Fibroblast of the conjunctiva (primary cell): ENCODE data around the gene SYNM.

Experiments
- DNase-seq: peaks from one replicate; pipeline ENCODE4 v3.0.0-alpha.2; 2010; ENCODE audit warnings: low read depth

SYNM gene

DNA sequence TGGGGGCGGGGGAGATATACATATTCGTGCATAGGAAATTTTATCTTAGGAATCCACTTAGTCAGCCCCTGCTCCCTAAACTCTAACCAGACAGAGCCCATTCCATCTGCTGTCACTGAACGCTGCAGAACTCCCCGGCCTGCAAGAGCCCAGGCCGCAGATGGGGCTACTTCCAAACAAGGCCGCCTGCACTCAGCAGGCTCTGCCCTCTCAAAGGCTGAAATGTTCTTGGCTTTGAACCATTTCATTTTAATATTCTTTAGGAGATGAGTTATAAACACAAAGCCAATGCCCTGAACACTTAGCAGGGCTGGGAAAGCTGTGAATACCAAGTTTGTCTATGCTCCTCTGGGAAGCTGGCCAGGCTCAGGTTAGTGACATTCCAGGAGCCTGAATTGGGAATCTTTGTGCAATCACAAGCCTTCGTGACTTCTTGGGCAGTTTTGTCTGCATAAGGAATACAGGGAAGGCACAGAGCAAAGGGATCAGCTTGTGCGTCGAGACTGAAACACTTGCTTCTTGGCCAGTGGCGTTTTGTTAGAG lies 65.0 kb downstream of the SYNM start:
- no peak for DNase-seq

DNA sequence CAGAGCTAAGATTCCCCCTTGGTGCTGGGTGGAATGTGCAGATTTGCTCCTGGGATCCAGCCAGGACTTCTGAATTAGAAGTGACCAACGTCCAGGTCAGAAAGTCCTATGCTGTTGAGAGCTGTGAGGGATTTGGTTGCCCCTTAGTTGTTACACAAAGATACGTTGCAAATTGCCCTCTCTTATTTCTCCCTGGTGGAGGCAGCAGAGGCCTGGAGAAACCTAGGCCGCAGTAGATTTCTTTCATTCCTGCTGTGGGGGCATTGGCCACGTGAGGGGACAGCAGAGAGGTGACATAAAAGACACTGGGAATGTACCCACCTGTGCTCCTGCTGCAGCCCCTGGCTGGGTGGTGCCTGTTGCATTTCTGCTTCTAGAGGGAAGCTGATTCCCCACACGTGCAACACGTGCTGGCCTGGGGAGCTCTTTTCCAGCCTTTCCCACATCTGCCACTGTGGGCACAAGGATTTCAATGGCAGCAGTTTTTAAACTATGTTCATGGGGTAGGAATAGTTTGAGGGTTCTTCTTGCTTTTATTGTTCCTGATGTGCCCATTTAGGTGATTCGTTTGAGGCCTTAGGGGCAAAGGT lies 65.7 kb downstream of the SYNM start:
- no peak for DNase-seq

DNA sequence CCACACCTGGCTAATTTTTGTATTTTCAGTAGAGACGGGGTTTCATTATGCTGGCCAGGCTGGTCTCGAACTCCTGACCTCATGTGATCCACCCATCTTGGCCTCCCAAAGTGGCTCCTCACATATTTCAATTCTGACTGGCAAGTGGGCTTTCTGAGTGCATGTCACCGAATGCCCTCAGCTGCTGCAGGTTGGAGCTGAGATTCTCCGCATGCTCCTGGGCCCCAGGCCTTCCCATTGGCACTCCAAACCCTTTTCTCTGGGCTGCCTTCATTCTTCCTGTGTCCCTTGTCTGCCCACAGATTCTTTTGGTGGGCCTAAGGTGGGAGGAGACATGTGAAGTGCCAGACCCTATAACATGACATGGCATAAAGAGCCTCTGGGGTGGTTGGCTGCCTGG lies 67.3 kb downstream of the SYNM start:
- no peak for DNase-seq

DNA sequence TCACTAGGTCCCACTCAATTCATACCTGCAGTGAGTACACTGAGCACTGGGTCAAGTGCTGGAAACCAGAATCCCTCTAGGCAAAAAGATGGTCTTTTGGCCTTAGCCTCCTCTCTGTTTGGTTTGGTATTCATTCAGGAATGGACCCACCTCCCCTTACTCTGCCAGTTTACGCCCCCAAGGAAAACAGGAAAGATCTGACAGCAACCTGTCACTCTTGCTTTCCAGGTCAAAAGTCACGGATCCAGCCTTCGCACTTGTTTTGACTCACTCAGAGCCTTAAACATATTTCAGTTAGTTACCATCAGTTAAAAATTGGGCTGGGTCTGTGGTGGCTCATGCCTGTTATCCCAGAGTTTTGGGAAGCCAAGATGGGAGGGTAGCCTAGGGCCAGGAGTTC lies 68.1 kb downstream of the SYNM start:
- DNase-seq: no peak

DNA sequence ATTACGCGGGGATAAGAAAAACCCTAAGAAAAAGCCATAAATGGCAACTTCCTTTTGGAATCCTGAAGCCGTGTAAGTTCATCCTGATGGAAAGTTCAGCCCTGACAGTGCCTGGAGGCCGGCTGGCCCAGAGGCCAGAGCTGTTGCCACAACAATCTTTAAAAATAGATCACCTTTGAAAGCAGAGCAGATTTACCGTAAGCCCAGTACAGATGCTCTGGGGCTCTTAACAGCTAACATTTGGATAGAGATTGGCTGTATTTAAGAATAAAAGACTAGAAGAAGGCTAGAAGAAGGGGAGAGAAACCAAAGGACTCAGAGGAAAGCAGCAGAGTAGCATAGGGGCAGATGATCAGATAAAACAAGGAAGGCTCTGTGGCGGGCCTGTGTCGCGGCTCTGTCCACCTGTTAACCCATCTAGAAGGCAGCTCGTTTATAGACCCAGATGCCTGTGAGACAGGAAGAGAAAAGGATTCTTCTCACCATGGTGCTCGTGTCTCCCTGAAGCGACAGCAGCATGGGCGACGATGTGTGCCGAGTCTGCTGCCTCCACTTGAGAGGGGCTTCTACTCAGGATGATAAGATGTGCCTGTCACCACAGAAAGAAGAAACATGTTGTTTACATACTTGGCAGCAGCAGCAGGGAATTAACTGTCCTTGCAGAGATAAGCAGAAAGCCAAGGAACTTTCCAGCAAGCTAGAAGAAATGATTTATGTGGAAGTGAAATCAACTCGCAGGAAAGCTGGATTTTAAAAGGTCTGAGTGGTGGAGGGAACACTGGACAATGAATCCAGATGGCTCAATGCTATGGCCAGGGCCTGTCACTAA lies 69.9 kb downstream of the SYNM start:
- DNase-seq: no peak

DNA sequence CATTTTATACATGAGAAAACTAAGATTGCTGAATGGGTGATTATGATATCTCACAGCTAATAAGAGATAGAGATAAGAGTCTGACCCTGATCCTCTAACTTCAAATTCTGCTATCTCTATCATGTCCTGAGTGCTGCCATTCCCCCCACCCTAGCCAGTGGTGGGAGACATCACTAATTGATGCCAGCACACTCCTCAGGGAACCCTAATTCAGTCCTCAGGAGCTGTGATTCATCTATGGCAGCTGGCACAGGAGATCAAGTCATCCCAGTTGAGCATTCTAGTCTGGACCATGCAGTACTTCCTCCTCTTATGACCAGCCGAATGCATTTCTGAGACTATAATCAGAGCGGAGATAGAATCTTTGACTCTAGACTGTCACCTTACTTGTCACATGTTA lies 71.9 kb downstream of the SYNM start:
- DNase-seq: no peak

DNA sequence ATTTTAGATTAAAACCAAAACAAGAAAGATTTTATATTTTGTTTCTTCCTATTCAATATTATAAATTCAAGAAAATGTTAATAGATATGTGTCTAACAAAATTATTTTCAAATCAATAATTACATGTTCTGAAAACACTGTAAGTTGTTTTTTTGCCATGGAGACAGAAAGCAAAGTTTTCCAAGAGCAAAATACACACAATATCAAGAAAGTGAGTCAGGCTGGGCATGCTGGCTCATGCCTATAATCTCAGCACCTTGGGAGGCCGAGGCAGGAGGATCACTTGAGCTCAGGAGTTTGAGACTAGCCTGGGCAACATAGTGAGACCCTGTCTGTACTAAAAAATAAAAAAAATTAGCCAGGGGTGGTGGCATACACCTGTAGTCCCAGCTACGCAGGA lies 72.8 kb downstream of the SYNM start:
- no peak for DNase-seq

DNA sequence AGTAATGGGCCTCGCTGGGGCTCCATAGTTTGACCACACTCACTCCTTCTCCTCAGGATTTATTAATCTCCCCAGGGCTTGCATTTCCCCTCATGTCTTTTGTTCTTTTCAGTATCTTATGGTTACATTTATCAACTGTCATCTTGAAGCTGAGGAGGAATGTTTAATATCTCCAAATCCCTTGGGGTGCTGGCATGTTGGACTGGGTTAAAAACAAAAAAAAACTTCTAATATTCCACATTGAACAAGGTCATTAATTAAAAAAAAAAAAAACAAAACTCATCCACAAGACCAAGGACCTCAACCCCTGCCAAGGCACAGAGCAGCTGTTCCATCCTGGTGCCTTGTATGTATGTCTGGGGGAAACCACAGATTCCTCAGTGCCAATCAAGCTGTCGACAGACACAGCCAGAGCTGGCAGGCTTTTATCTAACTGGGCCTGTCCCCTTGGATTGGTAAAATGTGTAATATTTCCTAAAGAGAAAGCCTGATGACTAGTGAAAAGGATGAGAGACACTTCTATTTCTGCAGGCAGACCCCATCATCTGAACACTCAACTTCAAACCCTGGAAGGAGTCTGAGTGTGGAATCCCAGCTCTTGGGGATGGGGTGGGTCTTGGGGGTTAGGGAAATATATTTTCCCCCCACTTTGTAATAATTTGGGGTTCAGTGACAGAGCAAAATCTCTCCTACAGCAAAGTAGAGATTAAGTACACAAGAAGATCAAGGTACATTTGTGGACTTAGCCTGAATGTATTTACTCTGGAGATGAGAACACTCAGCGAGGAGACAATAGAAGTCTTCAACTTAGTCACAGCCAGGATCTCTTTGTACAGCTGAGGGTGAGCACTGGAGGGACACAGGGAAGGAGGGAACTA lies 75.4 kb downstream of the SYNM start:
- no peak for DNase-seq

DNA sequence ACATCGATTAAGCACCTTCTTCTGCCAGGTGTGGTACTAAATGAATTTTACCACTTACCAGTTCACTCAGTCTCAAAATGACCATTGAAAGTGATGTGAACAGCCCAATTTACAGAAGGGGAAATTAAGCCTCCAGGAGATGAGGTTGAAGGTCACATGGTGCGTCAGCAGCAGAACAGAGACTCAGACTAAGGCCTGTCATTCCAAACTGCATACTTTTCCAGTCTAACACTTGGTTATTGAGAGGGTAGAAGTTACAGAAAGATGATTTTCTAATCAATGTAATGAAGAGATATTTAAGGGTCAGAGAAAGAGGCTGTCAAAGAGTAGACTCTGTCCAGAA lies 76.1 kb downstream of the SYNM start:
- no peak for DNase-seq

DNA sequence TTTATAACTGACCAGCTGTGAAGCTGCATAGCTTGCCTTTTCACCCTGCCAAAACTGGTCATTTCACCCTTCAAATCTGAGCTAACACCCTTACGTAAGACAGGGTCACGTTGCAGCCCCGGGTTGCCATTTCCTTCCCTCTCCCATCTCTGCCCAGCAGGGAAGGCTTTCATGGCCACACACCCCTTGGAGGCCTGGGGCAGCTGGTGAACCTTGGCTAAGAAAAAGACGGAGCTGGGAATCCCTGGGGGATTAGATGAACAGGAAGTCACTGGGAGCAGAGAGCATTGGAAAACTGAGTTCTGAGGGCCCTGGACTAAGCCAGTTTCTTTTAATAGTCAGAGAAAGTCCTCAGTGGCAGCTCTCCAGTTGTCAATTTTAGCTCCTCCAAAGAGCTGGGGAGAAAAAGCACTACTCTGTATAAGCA lies 76.7 kb downstream of the SYNM start:
- DNase-seq: no peak

DNA sequence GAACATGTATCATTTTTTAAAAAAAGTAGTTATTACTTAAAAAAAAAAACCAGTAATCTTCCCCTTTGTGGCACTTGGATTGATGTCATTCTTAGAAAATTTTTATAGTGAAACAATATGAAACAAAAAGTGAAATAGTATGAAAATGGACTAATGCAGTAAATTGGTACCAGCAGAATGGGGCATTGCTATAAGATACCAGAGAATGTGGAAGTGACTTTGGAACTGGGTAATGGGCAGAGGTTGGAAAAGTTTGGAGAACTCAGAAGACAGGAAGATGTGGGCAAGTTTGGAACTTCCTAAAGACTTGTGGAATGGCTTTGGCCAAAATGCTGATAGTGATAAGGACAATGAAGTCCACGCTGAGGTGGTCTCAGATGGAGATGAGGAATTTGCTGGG lies 77.9 kb downstream of the SYNM start:
- no peak for DNase-seq
